HG03460 (cell line): ENCODE results near the gene TINCR.
"Not testable (repeated sequence)": the region's sequence is repeated elsewhere in the genome, so short reads cannot be mapped to it uniquely, and the experiment has no call there.

Experiments
- ATAC-seq: cut with Tn5 transposase; IDR thresholded peaks from one replicate; pipeline ENCODE4 v1.9.1; 2021; ENCODE audit not compliant: unreplicated experiment

The TINCR gene

GRCh38 chr19:5567360-5567969 is at the start of gene TINCR:
Gene TINCR (minus strand): TSS chr19:5567953.
- ATAC-seq = no peak

- no peak for ATAC-seq
Measured at GRCh38 chr19:5617080-5617479, 49.3 kb upstream of the TINCR start.

- no peak for ATAC-seq
Measured at GRCh38 chr19:5615756-5616327, 48.1 kb upstream of the TINCR start.

DNA sequence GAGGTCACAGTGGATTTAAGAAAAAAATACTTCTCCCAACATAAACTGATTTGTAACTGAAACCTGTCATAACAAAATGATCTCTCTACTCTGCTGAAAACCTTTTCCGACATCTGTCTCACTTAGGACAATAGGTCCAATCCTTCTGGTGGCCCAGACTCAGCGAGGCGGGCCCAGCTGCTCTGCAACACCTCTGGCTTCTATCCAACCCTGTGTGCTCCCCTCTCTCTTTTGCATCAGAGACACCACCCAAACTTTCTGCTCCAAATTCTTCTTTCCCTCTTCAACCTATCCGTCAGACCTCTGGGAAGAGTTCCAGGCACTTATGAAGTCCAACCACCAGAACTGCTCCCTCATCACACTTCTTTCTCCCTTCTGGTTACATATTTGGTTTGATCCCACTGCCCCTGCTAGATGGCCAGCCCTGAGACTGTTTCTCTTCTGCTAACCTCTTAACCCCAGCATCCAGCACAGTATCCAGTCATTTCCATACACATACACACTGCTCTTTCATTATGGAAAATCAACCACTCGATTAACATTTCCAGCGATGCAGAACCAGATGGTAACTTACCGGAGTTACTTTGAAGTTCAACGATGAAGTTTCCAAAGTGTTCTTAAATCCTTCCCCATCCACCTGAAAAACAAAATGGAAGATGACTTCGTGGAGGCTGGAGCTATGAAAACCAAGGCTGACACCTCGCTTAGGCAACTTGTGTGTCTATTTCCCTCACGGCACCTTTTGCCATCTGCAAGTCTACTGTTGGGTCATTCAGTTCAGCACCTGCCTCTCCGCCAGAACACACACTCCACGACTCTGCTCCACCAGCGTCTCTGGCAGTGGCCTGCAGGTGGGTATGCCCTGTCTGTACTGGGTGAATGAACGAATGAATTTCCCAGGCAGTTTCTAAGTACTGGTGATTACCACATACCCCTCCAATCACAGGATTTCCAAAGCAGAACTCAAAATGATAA is 45.4 kb upstream of the TINCR start:
- ATAC-seq = no peak

GRCh38 chr19:5609881-5610448 is 42.2 kb upstream of the TINCR start:
- ATAC-seq = no peak

- ATAC-seq = not testable (repeated sequence)
Measured at GRCh38 chr19:5608766-5609165, 41.0 kb upstream of the TINCR start.

DNA sequence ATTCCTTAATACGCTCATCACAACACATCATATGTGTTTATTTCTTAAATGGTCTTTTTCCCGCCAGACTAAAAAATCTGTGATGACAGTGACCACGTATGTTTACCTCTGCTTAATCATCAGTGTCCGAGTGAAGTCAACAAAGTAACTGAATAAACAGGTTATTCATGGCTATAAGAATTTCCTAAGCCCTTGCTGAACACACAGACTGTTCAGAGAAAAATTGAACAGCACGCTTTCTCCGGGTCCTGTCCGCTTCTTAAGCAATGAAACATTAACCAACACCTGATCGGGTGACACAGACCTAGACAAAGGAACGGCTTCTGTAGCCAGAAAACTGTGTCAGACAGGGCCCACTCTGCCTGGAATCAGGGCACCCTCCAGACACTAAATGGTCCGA is 40.5 kb upstream of the TINCR start:
- ATAC-seq = no peak

GRCh38 chr19:5607318-5608275 is 39.8 kb upstream of the TINCR start:
- ATAC-seq = no peak

DNA sequence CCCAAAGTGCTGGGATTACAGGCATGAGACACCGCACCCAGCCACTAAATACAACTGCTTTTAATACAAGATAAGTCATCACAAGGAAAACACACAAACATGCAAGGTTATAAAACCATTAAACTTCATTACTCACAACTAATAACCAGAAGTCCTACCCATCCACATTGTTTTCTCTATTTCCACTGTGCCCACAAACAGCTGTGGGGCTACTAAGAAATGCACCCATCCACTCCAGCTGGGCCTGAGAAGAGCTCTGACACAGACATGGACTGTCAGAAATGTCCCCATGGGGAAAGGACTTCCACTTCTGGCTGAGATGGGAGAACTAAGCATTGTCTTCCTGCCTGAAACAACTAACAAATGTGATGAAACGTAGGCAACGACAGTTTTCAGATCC is 37.6 kb upstream of the TINCR start:
- ATAC-seq = no peak

- ATAC-seq = no peak
Measured at GRCh38 chr19:5603626-5604025, 35.9 kb upstream of the TINCR start.

- no peak for ATAC-seq
Measured at GRCh38 chr19:5600797-5601196, 33.0 kb upstream of the TINCR start.

- no peak for ATAC-seq
Measured at GRCh38 chr19:5595745-5596144, 28.0 kb upstream of the TINCR start.

DNA sequence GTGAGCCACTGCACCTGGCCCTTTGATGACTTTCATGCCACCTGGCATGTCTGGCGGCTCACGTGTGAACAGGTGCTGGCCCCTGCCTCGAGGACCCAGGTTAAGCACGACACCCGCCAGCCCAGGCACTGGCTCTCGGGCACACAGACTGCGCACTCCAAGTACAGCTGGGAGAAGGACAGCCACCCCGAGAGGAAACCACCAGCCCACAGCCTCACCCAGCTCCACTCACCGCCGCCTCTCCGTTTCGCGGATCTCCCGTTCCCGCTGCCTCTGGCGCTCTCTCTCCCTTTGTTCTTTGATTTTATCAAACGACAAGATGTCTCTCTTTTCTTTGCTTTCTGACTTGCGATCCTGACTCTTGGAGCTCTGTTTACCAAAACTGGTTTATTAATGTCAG is 27.4 kb upstream of the TINCR start:
- no peak for ATAC-seq

DNA sequence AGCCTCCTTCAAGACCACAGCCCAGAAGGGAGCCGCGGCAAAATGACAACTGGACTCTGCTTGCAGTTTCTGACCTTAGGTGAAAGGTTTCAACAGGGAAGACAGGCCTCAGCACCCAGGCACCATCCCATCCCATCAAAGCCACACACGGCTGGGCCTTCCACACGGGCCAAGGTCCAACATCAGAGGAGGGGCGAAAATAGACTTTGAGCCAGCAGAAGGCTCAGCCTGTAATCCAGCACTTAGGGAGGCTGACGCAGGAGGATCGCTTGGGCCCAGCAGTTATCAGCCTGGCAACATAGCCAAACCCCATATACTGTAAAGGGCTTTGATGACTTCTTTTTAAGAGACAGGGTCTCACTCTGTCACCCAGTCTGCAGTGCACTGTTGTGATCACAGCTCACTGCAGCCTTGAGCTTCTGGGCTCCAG is 26.8 kb upstream of the TINCR start:
- ATAC-seq = no peak

GRCh38 chr19:5593343-5594255 is 25.8 kb upstream of the TINCR start:
- ATAC-seq = no peak

DNA sequence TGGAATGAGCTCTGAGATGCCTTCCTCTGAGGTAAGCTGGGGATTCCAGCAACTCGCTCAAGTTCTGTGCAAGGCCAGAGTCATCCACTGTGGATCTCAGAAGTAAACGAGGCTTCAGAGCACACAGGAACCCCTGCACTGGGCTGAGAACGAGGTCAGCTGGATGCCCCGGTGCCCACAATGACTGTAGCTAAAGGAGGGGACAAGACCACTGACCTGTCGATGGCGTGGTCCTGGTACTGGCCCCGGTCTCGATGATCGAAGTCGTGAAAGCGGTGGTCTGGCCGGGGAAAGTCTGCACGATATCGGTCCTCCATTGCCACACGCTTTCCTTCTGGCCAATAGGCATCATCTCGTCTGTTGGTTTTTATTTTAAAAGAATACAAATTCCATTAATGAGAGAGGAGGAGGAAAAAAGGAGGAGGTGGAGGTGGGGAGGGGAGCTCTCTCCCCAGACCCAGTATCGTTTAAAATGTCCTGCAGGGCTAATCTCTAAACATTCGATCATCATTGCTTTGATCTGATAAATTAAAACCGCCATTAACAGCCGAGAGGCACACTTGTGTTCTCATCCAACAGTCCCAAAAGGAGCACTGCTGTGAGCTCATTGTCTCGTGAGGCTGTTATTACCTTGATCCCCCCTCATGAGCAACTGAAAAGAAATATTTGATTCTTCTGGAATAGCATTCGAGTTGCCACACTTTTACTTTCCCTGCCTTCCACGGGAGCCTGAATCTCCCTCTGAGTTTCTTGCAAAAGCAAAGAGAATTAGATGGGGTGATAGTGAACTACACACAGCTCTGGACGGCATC is 25.0 kb upstream of the TINCR start:
- no peak for ATAC-seq

DNA sequence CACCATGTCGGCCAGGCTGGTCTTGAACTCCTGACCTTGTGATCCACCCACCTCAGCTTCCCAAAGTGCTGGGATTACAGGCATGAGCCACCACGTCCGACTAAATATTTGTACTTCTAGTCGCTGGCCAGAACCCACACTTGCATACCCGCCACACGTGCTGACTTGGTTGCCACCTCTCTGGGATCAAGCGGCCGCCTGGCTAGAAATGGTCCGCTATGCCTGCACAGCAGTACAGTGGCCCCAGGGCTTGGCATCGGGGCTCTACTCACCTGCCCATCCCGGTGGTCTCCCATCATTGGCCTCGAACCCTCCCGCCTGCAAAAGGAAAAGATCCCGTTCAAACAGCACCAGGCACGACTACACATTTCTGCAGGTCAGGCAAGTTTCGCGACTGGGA is 23.7 kb upstream of the TINCR start:
- no peak for ATAC-seq

DNA sequence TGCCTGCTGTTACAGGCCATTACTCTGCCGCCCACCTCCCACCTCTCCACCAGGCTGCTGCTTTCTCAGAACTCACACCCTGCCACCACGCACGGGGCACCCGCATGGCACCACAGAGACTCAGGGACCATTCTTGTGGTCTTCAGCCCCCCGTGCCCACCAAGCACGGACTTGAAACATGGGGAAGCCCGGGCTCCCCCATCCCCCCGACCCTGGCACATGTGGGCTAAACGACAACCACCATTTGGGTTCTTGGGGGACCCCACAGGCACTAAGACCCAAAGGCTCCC is 23.1 kb upstream of the TINCR start:
- ATAC-seq = no peak
